ENCODE results near the gene DPP4. TPM values are rescaled to one million over a fixed set of nuclear protein-coding genes. Genes with fewer than 3 reads are reported as not detected.

DPP4 gene
- total RNA-seq, 2 experiments from 2014 or later, result 20.8 to 22.4 TPM

GRCh38 chr2:162022290-162022945 is 51.6 kb downstream of the DPP4 start:
- H3K9me3 Mint-ChIP-seq, result no peaks in the 10 kb centered on the region
- peaks cover 55% of the 10 kb centered on the region for H3K36me3 Mint-ChIP-seq
- DNase-seq, result no peak
- peaks cover 42% of the 10 kb centered on the region for H3K4me1 Mint-ChIP-seq
- no peak overlapping the region for H3K4me3 Mint-ChIP-seq
- no peaks in the 10 kb centered on the region for H3K27me3 Mint-ChIP-seq
- H3K27ac Mint-ChIP-seq, result no peak overlapping the region

GRCh38 chr2:162021516-162022058 is 52.4 kb downstream of the DPP4 start:
- H3K4me1 Mint-ChIP-seq, result peaks cover 41% of the 10 kb centered on the region
- H3K36me3 Mint-ChIP-seq, result peaks cover 56% of the 10 kb centered on the region
- H3K27ac Mint-ChIP-seq, result no peak overlapping the region
- no peak for DNase-seq
- no peaks in the 10 kb centered on the region for H3K27me3 Mint-ChIP-seq
- H3K9me3 Mint-ChIP-seq, result no peaks in the 10 kb centered on the region
- no peak overlapping the region for H3K4me3 Mint-ChIP-seq

- no peak for DNase-seq
- Mint-ChIP-seq H3K9me3 (peaks cover 11% of the 10 kb centered on the region), H3K27me3 (no peaks in the 10 kb centered on the region), H3K4me1 (peaks cover 36% of the 10 kb centered on the region), H3K36me3 (peaks cover 59% of the 10 kb centered on the region), H3K4me3 (no peak overlapping the region), H3K27ac (no peak overlapping the region)
These were observed 55.5 kb downstream of the DPP4 start for GRCh38 chr2:162018530-162018929.

- Mint-ChIP-seq H3K4me1 (peaks cover 37% of the 10 kb centered on the region), H3K4me3 (no peak overlapping the region), H3K27me3 (no peaks in the 10 kb centered on the region), H3K27ac (no peak overlapping the region), H3K9me3 (peaks cover 11% of the 10 kb centered on the region), H3K36me3 (peaks cover 60% of the 10 kb centered on the region)
- no peak for DNase-seq
These were observed 56.8 kb downstream of the DPP4 start for GRCh38 chr2:162017233-162017632.

- Mint-ChIP-seq H3K27me3 (no peaks in the 10 kb centered on the region), H3K4me1 (peaks cover 38% of the 10 kb centered on the region), H3K4me3 (no peak overlapping the region), H3K36me3 (peaks cover 60% of the 10 kb centered on the region), H3K9me3 (peaks cover 11% of the 10 kb centered on the region), H3K27ac (no peak overlapping the region)
- DNase-seq, result no peak
These were observed 57.9 kb downstream of the DPP4 start for GRCh38 chr2:162016080-162016479.

- Mint-ChIP-seq H3K4me1 (peaks cover 49% of the 10 kb centered on the region), H3K4me3 (no peak overlapping the region), H3K36me3 (peaks cover 57% of the 10 kb centered on the region), H3K27me3 (no peaks in the 10 kb centered on the region), H3K9me3 (peaks cover 11% of the 10 kb centered on the region), H3K27ac (no peak overlapping the region)
- DNase-seq, result no peak
These were observed 59.3 kb downstream of the DPP4 start for GRCh38 chr2:162014751-162015150.

- Mint-ChIP-seq H3K4me3 (peak overlapping the region; percentile 57), H3K27ac (peak overlapping the region; percentile 93), H3K4me1 (peaks cover 57% of the 10 kb centered on the region), H3K9me3 (peaks cover 11% of the 10 kb centered on the region), H3K27me3 (no peaks in the 10 kb centered on the region), H3K36me3 (peaks cover 57% of the 10 kb centered on the region)
- no peak for DNase-seq
These were observed 60.2 kb downstream of the DPP4 start for GRCh38 chr2:162013514-162014475.

- H3K36me3 Mint-ChIP-seq, result peaks cover 51% of the 10 kb centered on the region
- H3K4me1 Mint-ChIP-seq, result peaks cover 60% of the 10 kb centered on the region
These were observed 61.4 kb downstream of the DPP4 start for GRCh38 chr2:162012565-162013058.

GRCh38 chr2:162011706-162012564 is 62.1 kb downstream of the DPP4 start:
- H3K27ac Mint-ChIP-seq, result peak overlapping the region; percentile 73
- no peak for DNase-seq
- H3K4me1 Mint-ChIP-seq, result peaks cover 63% of the 10 kb centered on the region
- H3K27me3 Mint-ChIP-seq, result no peaks in the 10 kb centered on the region
- peaks cover 49% of the 10 kb centered on the region for H3K36me3 Mint-ChIP-seq
- peaks cover 11% of the 10 kb centered on the region for H3K9me3 Mint-ChIP-seq
- no peak overlapping the region for H3K4me3 Mint-ChIP-seq

More at GRCh38 chr2:162012565-162013058, 61.4 kb downstream of the DPP4 start:
- Mint-ChIP-seq H3K9me3 (peaks cover 11% of the 10 kb centered on the region), H3K27me3 (no peaks in the 10 kb centered on the region), H3K4me3 (peak overlapping the region; percentile 6), H3K27ac (peak overlapping the region; percentile 73)
- no peak for DNase-seq

GRCh38 chr2:162009543-162009942 is 64.5 kb downstream of the DPP4 start:
- Mint-ChIP-seq H3K27me3 (no peaks in the 10 kb centered on the region), H3K27ac (no peak overlapping the region), H3K4me3 (no peak overlapping the region), H3K9me3 (peaks cover 6% of the 10 kb centered on the region), H3K36me3 (peaks cover 37% of the 10 kb centered on the region), H3K4me1 (peaks cover 59% of the 10 kb centered on the region)
- DNase-seq, result no peak

GRCh38 chr2:162007447-162008040 is 66.5 kb downstream of the DPP4 start:
- Mint-ChIP-seq H3K4me1 (peaks cover 48% of the 10 kb centered on the region), H3K36me3 (peaks cover 35% of the 10 kb centered on the region), H3K27me3 (no peaks in the 10 kb centered on the region), H3K27ac (no peak overlapping the region), H3K4me3 (no peak overlapping the region), H3K9me3 (no peaks in the 10 kb centered on the region)
- DNase-seq, result no peak

GRCh38 chr2:162006337-162006736 is 67.7 kb downstream of the DPP4 start:
- no peak overlapping the region for H3K4me3 Mint-ChIP-seq
- H3K9me3 Mint-ChIP-seq, result no peaks in the 10 kb centered on the region
- no peaks in the 10 kb centered on the region for H3K27me3 Mint-ChIP-seq
- peaks cover 36% of the 10 kb centered on the region for H3K4me1 Mint-ChIP-seq
- no peak overlapping the region for H3K27ac Mint-ChIP-seq
- DNase-seq, result no peak
- H3K36me3 Mint-ChIP-seq, result peaks cover 30% of the 10 kb centered on the region

- Mint-ChIP-seq H3K27ac (no peak overlapping the region), H3K4me3 (no peak overlapping the region)
These were observed 70.0 kb downstream of the DPP4 start for GRCh38 chr2:162004031-162004430.

GRCh38 chr2:162002623-162003235 is 71.3 kb downstream of the DPP4 start:
- Mint-ChIP-seq H3K27me3 (no peaks in the 10 kb centered on the region), H3K4me3 (no peak overlapping the region), H3K9me3 (no peaks in the 10 kb centered on the region), H3K27ac (no peak overlapping the region), H3K36me3 (peaks cover 44% of the 10 kb centered on the region), H3K4me1 (peaks cover 17% of the 10 kb centered on the region)
- no peak for DNase-seq

More at GRCh38 chr2:162004031-162004430, 70.0 kb downstream of the DPP4 start:
- H3K27me3 Mint-ChIP-seq, result no peaks in the 10 kb centered on the region
- H3K9me3 Mint-ChIP-seq, result no peaks in the 10 kb centered on the region
- H3K4me1 Mint-ChIP-seq, result peaks cover 17% of the 10 kb centered on the region
- DNase-seq, result no peak
- peaks cover 42% of the 10 kb centered on the region for H3K36me3 Mint-ChIP-seq

Data from activated naive CD8-positive, alpha-beta T cell treated with anti-CD3 and anti-CD28 coated beads for 36 hours (primary cell).